H1 (cell line): Measurements from ENCODE around the gene RUVBL1. TPM values are rescaled to one million over a fixed set of nuclear protein-coding genes. Genes with fewer than 3 reads are reported as not detected.

Source experiments
- CTCF ChIA-PET: fragments of 300-600 bp; sonication (Branson Sonifier 250); formaldehyde crosslinking; loops from one replicate; lab custom pipeline; 2021; ENCODE audit not compliant: partially characterized antibody; lab: Charles Lee
- POLR2A ChIA-PET: fragments of 300-600 bp; sonication (Branson Sonifier 250); formaldehyde crosslinking; loops from one replicate; lab custom pipeline; 2021; ENCODE audit warnings: inconsistent platforms; ENCODE audit not compliant: partially characterized antibody; lab: Charles Lee
- DNase-seq, 2 experiments: peaks; one replicate each; pipeline versions ENCODE4 v3.0.0 to v3.0.0-alpha.2; 2010 to 2022; ENCODE audit warnings: low spot score in 2 of 2, low read depth in 1 of 2, mixed read lengths in 1 of 2
- FAIRE-seq: peaks from 2 replicates; lab custom pipeline; 2011; peaks lifted over from hg19 to GRCh38; lab: Jason Lieb, UNC
- H2AFZ ChIP-seq: 2 replicates; pipeline ENCODE4 v1.8.1; 2012; ENCODE audit warnings: low read length, inconsistent platforms
- H2AK5ac ChIP-seq: 2 replicates; pipeline ENCODE4 v1.6.1; 2013; ENCODE audit warnings: low read depth, low read length
- H2BK120ac ChIP-seq: replicated peaks from 2 replicates; pipeline ENCODE3; 2013; ENCODE audit warnings: low read depth, low read length, inconsistent platforms
- H2BK12ac ChIP-seq: 2 replicates; pipeline ENCODE4 v1.6.1; 2013; ENCODE audit warnings: low read depth, low read length
- H2BK15ac ChIP-seq: 2 replicates; pipeline ENCODE4 v1.6.1; 2013; ENCODE audit warnings: low read length
- H2BK20ac ChIP-seq: 2 replicates; pipeline ENCODE4 v1.6.1; 2013; ENCODE audit warnings: low read length
- H2BK5ac ChIP-seq: 2 replicates; pipeline ENCODE4 v1.6.1; 2013; ENCODE audit warnings: low read depth, low read length
- H3K14ac ChIP-seq: 2 replicates; pipeline ENCODE4 v1.6.1; 2013; ENCODE audit warnings: inconsistent platforms; ENCODE audit not compliant: insufficient read length
- H3K18ac ChIP-seq: 2 replicates; pipeline ENCODE4 v1.6.1; 2013; ENCODE audit warnings: low read length; ENCODE audit errors: extremely low read depth
- H3K23ac ChIP-seq: 2 replicates; pipeline ENCODE4 v1.6.1; 2013; ENCODE audit warnings: inconsistent platforms; ENCODE audit not compliant: insufficient read length
- H3K23me2 ChIP-seq: 2 replicates; pipeline ENCODE4 v1.6.1; 2013; ENCODE audit warnings: low read depth, low read length
- H3K27ac ChIP-seq: 2 replicates; pipeline ENCODE4 v1.6.1; 2011; ENCODE audit warnings: low read depth, low read length, inconsistent platforms
- H3K27me3 ChIP-seq, 4 experiments: replicated peaks in 1 of 4; 1 replicate in 1 of 4; 2 replicates in 3 of 4; pipeline versions ENCODE4 v1.6.1 to v1.8.1; 2011 to 2013; ENCODE audit warnings: low read length in 3 of 4, mild to moderate bottlenecking in 3 of 4, inconsistent platforms in 2 of 4, mixed read lengths in 2 of 4, moderate library complexity in 1 of 4; ENCODE audit not compliant: control insufficient read depth in 3 of 4, insufficient read depth in 3 of 4; ENCODE audit errors: extremely low read depth in 1 of 4
- H3K36me3 ChIP-seq, 4 experiments: 2 replicates each; pipeline versions ENCODE4 v1.6.1 to v1.8.1; 2011 to 2013; ENCODE audit warnings: mild to moderate bottlenecking in 4 of 4, low read length in 3 of 4, moderate library complexity in 2 of 4, control low read depth in 1 of 4, inconsistent platforms in 1 of 4; ENCODE audit not compliant: insufficient read depth in 4 of 4, control insufficient read depth in 2 of 4
- H3K4ac ChIP-seq: replicated peaks from 2 replicates; pipeline ENCODE3; 2013; ENCODE audit warnings: low read length, low read depth, mixed read lengths, inconsistent platforms; ENCODE audit not compliant: insufficient read length
- H3K4me1 ChIP-seq, 4 experiments: replicated peaks in 1 of 4; 1 replicate in 1 of 4; 2 replicates in 3 of 4; pipeline versions ENCODE4 v1.6.1 to v1.8.1; 2011 to 2013; ENCODE audit warnings: low read length in 3 of 4, inconsistent platforms in 2 of 4, mixed read lengths in 1 of 4; ENCODE audit not compliant: insufficient read depth in 4 of 4, control insufficient read depth in 3 of 4
- H3K4me2 ChIP-seq, 2 experiments: 2 replicates each; pipeline versions ENCODE4 v1.6.1 to v1.8.1; 2011 to 2013; ENCODE audit warnings: low read depth in 2 of 2, low read length in 2 of 2, control low read depth in 1 of 2, inconsistent platforms in 1 of 2, mild to moderate bottlenecking in 1 of 2; ENCODE audit not compliant: insufficient read depth in 1 of 2
- H3K4me3 ChIP-seq, 4 experiments: fragments of 200-600, 300-600 bp in 1 of 4; sonication (generic), shearing (Covaris generic), sonication (Bioruptor Twin) in 1 of 4; 2 replicates each; pipeline versions ENCODE4 v1.5.1 to v1.8.1; 2011 to 2016; ENCODE audit warnings: low read length in 4 of 4, low read depth in 3 of 4, control low read depth in 2 of 4, inconsistent platforms in 2 of 4, mild to moderate bottlenecking in 2 of 4, mixed read lengths in 1 of 4, moderate library complexity in 1 of 4; ENCODE audit not compliant: insufficient read depth in 2 of 4; ENCODE audit errors: extremely low read depth in 1 of 4
- H3K56ac ChIP-seq: replicated peaks from 2 replicates; pipeline ENCODE3; 2013; ENCODE audit warnings: low read depth, mild to moderate bottlenecking, mixed read lengths, low read length, inconsistent platforms; ENCODE audit not compliant: insufficient read length
- H3K79me1 ChIP-seq: 2 replicates; pipeline ENCODE4 v1.6.1; 2013; ENCODE audit warnings: low read depth, low read length, control low read depth
- H3K79me2 ChIP-seq, 2 experiments: 2 replicates each; pipeline versions ENCODE4 v1.6.1 to v1.8.1; 2012 to 2013; ENCODE audit warnings: low read length in 2 of 2, mild to moderate bottlenecking in 2 of 2, inconsistent platforms in 1 of 2; ENCODE audit not compliant: insufficient read depth in 2 of 2, control insufficient read depth in 1 of 2
- H3K9ac ChIP-seq, 4 experiments: replicated peaks in 1 of 4; 1 replicate in 1 of 4; 2 replicates in 3 of 4; pipeline versions ENCODE4 v1.6.1 to v1.8.1; 2011 to 2013; ENCODE audit warnings: low read depth in 3 of 4, low read length in 3 of 4, control low read depth in 2 of 4, mild to moderate bottlenecking in 2 of 4, moderate library complexity in 2 of 4, inconsistent platforms in 1 of 4; ENCODE audit errors: extremely low read depth in 1 of 4
- H3K9me3 ChIP-seq, 2 experiments: 2 replicates each; pipeline versions ENCODE4 v1.6.1 to v1.8.1; 2012 to 2013; ENCODE audit warnings: mild to moderate bottlenecking in 2 of 2, moderate library complexity in 2 of 2, control low read depth in 1 of 2, inconsistent platforms in 1 of 2, low read depth in 1 of 2, low read length in 1 of 2, mixed read lengths in 1 of 2; ENCODE audit not compliant: insufficient read depth in 2 of 2
- H4K20me1 ChIP-seq, 2 experiments: replicated peaks in 1 of 2; 2 replicates each; pipeline versions ENCODE3 to v1.8.1; 2011 to 2013; ENCODE audit warnings: inconsistent platforms in 2 of 2, low read length in 2 of 2, mild to moderate bottlenecking in 1 of 2; ENCODE audit not compliant: insufficient read depth in 2 of 2, control insufficient read depth in 1 of 2
- H4K5ac ChIP-seq: 2 replicates; pipeline ENCODE4 v1.6.1; 2013; ENCODE audit warnings: low read length, low read depth, mixed read lengths, inconsistent platforms; ENCODE audit not compliant: insufficient read length
- H4K8ac ChIP-seq: 2 replicates; pipeline ENCODE4 v1.8.0; 2013; ENCODE audit warnings: mild to moderate bottlenecking, moderate library complexity, low read length, inconsistent platforms; ENCODE audit not compliant: insufficient read depth; ENCODE audit errors: extremely low read depth
- H4K91ac ChIP-seq: replicated peaks from 2 replicates; pipeline ENCODE3; 2013; ENCODE audit warnings: low read length, mixed read lengths, inconsistent platforms; ENCODE audit not compliant: insufficient read length
- BCL11A ChIP-seq, 2 experiments: IDR thresholded peaks; one replicate each; pipeline ENCODE4 v1.6.1; 2011; ENCODE audit warnings: low read depth in 2 of 2, low read length in 2 of 2, mild to moderate bottlenecking in 2 of 2
- BRCA1 ChIP-seq: IDR thresholded peaks from 2 replicates; pipeline ENCODE4 v1.6.1; 2012; ENCODE audit warnings: low read depth, low read length, improper control_type of control experiment
- CBX5 ChIP-seq: fragments of 300-800, 300-1000 bp; sonication (generic); IDR thresholded peaks from 2 replicates; pipeline ENCODE4 v1.7.1; 2016; ENCODE audit warnings: antibody characterized with exemption, low read length, low read depth
- CREB1 ChIP-seq: IDR thresholded peaks from 2 replicates; pipeline ENCODE4 v1.6.1; 2012; ENCODE audit warnings: inconsistent platforms
- EZH2 ChIP-seq: fragments of 200-600 bp; sonication (generic); IDR thresholded peaks from 2 replicates; pipeline ENCODE4 v1.7.1; 2012; ENCODE audit warnings: low read depth, mild to moderate bottlenecking, moderate library complexity, low read length, inconsistent platforms; ENCODE audit not compliant: severe bottlenecking
- KDM1A ChIP-seq: fragments of 200-600, 300-600 bp; sonication (generic); IDR thresholded peaks from 2 replicates; pipeline ENCODE4 v1.7.1; 2016; ENCODE audit warnings: mild to moderate bottlenecking, low read length, borderline replicate concordance
- KDM5A ChIP-seq: fragments of 200-600 bp; IDR thresholded peaks from 2 replicates; pipeline ENCODE4 v1.7.1; 2012; ENCODE audit warnings: mild to moderate bottlenecking, low read length, inconsistent platforms, mixed read lengths
- MAFK ChIP-seq: IDR thresholded peaks from 2 replicates; pipeline ENCODE4 v1.6.1; 2012; ENCODE audit warnings: low read depth, mild to moderate bottlenecking, improper control_type of control experiment, low read length
- NRF1 ChIP-seq: IDR thresholded peaks from 2 replicates; pipeline ENCODE4 v1.6.1; 2011; ENCODE audit warnings: mild to moderate bottlenecking, low read depth, low read length, improper control_type of control experiment
- RNF2 ChIP-seq: fragments of 200-900, 300-1000 bp; sonication (generic); IDR thresholded peaks from 2 replicates; pipeline ENCODE4 v1.7.1; 2016; ENCODE audit warnings: borderline replicate concordance, low read depth, mild to moderate bottlenecking, antibody characterized with exemption, low read length; ENCODE audit not compliant: poor library complexity, severe bottlenecking; ENCODE audit errors: missing control alignments
- SIN3A ChIP-seq, 2 experiments: IDR thresholded peaks in 1 of 2; conservative IDR thresholded peaks in 1 of 2; 2 replicates each; pipeline ENCODE4 v1.6.1; 2011 to 2012; ENCODE audit warnings: low read length in 2 of 2, improper control_type of control experiment in 1 of 2, low read depth in 1 of 2, mild to moderate bottlenecking in 1 of 2
- TAF1 ChIP-seq: IDR thresholded peaks from 2 replicates; pipeline ENCODE4 v1.6.1; 2011; ENCODE audit warnings: mild to moderate bottlenecking, low read depth, low read length
- TBP ChIP-seq: IDR thresholded peaks from 2 replicates; pipeline ENCODE4 v1.6.1; 2011; ENCODE audit warnings: low read depth, low read length, improper control_type of control experiment
- TCF12 ChIP-seq: IDR thresholded peaks from 2 replicates; pipeline ENCODE4 v1.6.1; 2011; ENCODE audit warnings: low read depth, mild to moderate bottlenecking, low read length
- ZNF274 ChIP-seq: IDR thresholded peaks from 2 replicates; pipeline ENCODE4 v1.7.0; 2012; ENCODE audit warnings: low read length, borderline replicate concordance; ENCODE audit errors: extremely low read depth
- WGBS, 2 experiments: shearing (Covaris generic) in 1 of 2; methylation state at CpG; one replicate each; pipeline versions ENCODE4 v1.1.6 to v1.1.7; 2013 to 2015; ENCODE audit warnings: low lambda C conversion rate in 2 of 2, mixed read lengths in 2 of 2, inconsistent platforms in 1 of 2, low coverage in 1 of 2, missing lambda C conversion rate in 1 of 2; ENCODE audit not compliant: insufficient replicate concordance in 2 of 2, insufficient coverage in 1 of 2, insufficient read length in 1 of 2; ENCODE audit errors: extremely low coverage in 1 of 2, missing lambda C conversion rate in 1 of 2; 5-methylcytosine and 5-hydroxymethylcytosine counted together
- polyA plus RNA-seq, 7 experiments: library from polyadenylated mRNA; depleted of rRNA in 3 of 7; stranded (reverse) in 5 of 7; unstranded in 2 of 7; fragments of >200 nt in 5 of 7; fragments of 200-250 nt in 2 of 7; gene quantifications; 1 replicate in 5 of 7; 2 replicates in 1 of 7; 4 replicates in 1 of 7; pipeline versions ENCODE4 v1.2.1 to v1.2.3, GENCODE V29; 2011 to 2013; ENCODE audit warnings: missing spikeins in 2 of 7, mixed read lengths in 2 of 7
- total RNA-seq: library from RNA; stranded (reverse); fragmentation: NEBNext Ultra II Directional; extraction: Animal tissue kit (Norgen Biotek cat#: 25700); gene quantifications from 2 replicates; pipeline ENCODE4 v1.2.1, GENCODE V29; 2021

RUVBL1 gene
- total and polyA plus RNA-seq, 2 of the 8 experiments (the other 6 are each of a cell fraction or from before 2014, with no cell fraction given), result 112 to 135 TPM

DNA sequence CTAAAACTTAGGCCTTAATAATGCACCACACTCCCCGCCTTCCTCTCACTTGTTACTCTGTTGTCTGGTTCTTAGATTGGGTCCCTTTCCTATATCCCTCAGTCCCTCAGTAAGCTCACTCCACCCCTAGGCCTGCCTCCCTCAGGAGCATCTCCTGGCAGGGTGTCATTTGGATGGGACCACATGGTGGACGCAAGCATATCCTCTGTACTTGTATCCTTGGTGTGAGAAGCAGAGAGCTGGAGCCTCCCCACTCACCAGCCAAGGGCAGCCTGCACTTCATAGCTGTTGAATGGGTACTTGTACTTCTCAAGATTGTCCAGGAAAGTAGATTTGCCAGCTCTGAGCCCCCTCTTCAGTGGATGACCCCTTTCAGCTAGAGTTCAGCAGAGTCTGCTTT lies 59.7 kb downstream of the RUVBL1 start:
- H3K79me2 ChIP-seq, result no peaks in the 10 kb centered on the region
- H3K4me3 ChIP-seq, result no peak overlapping the region
- no peak overlapping the region for H4K5ac ChIP-seq
- no peak overlapping the region for H2BK120ac ChIP-seq
- H3K23me2 ChIP-seq, result no peaks in the 10 kb centered on the region
- no peak overlapping the region for H3K9ac ChIP-seq
- H3K4me1 ChIP-seq, result no peaks in the 10 kb centered on the region
- no peak overlapping the region for H3K18ac ChIP-seq
- H3K79me1 ChIP-seq, result no peaks in the 10 kb centered on the region
- no peak overlapping the region for H4K91ac ChIP-seq
- no peak overlapping the region for H3K23ac ChIP-seq
- H3K27me3 ChIP-seq, result no peaks in the 10 kb centered on the region
- ChIA-PET POLR2A (interaction anchor here (1.1 to 1.8 kb wide), 2 partner anchors 11 to 30 kb away, joined by 3 to 10 read pairs; partner anchors contain the start of gene SEC61A1), CTCF (interaction anchor here (0.7 to 1.6 kb wide), 3 partner anchors 20 to 39 kb away, joined by 3 to 5 read pairs (median 3); no protein-coding TSS in a partner anchor)
- H3K4ac ChIP-seq, result no peak overlapping the region
- 88% methylated on average over 2 of the region's 2 CpGs; no CpG with 5 or more reads in 1 of the 2 experiments for WGBS, 2 experiments
- no peak overlapping the region for H2AFZ ChIP-seq
- H4K20me1 ChIP-seq, result peaks cover 10 to 20% of the 10 kb centered on the region in 2 experiments
- no peak overlapping the region for H3K56ac ChIP-seq
- H2AK5ac ChIP-seq, result no peak overlapping the region
- no peaks in the 10 kb centered on the region for H3K9me3 ChIP-seq
- no peak overlapping the region for H3K27ac ChIP-seq
- FAIRE-seq (no peak), DNase-seq (no peak)
- H2BK20ac ChIP-seq, result no peak overlapping the region
- H2BK5ac ChIP-seq, result no peak overlapping the region
- H4K8ac ChIP-seq, result no peak overlapping the region
- no peak overlapping the region for H2BK12ac ChIP-seq
- H3K36me3 ChIP-seq, result peaks cover 47 to 93% (median 85%) of the 10 kb centered on the region in 4 experiments
- no peak overlapping the region for H3K14ac ChIP-seq
- no peak overlapping the region for H2BK15ac ChIP-seq
- no peak overlapping the region for H3K4me2 ChIP-seq
- TF ChIP-seq KDM5A (no peak), KDM1A (no peak), CBX5 (no peak), BRCA1 (no peak), BCL11A (IDR thresholded peaks at IDR 0.05; ENCODE audit: low read depth in 2 of 2, low read length in 2 of 2) (no peak), TCF12 (no peak), TAF1 (no peak), TBP (no peak), ZNF274 (no peak), MAFK (no peak), NRF1 (no peak), RNF2 (no peak), EZH2 (no peak), SIN3A (conservative IDR thresholded peaks at IDR 0.05 in 1 of 2, IDR thresholded peaks at IDR 0.05 in 1 of 2; ENCODE audit: low read depth in 1 of 2, low read length in 2 of 2) (no peak), CREB1 (no peak)
